GM18498 (cell line): ENCODE results near the gene CFAP74.
"Not testable (repeated sequence)": the region's sequence is repeated elsewhere in the genome, so short reads cannot be mapped to it uniquely, and the experiment has no call there.

ENCODE experiments used
- ATAC-seq: cut with Tn5 transposase; IDR thresholded peaks from one replicate; pipeline ENCODE4 v1.9.1; 2021; ENCODE audit warnings: mild to moderate bottlenecking, moderate library complexity; ENCODE audit not compliant: unreplicated experiment

The CFAP74 gene

DNA sequence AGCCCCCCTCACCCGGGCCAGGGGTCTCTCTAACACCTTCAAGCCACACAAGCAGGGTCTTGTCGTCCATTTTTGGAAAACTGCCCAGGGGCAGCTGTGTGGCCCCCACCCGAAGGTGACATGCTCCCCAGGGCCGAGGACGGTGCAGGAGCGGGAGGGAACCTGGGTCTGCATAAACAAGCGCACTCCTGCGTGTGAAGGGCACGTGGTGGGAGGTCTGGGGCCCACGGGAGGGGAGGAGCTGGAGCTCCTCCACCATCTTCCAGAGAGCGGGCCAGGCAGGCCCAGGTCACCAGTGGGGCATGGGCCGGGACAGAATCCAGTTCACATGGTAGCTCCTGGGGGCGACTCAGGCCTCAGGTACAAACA is 16.5 kb downstream of the CFAP74 start:
- ATAC-seq: no peak

DNA sequence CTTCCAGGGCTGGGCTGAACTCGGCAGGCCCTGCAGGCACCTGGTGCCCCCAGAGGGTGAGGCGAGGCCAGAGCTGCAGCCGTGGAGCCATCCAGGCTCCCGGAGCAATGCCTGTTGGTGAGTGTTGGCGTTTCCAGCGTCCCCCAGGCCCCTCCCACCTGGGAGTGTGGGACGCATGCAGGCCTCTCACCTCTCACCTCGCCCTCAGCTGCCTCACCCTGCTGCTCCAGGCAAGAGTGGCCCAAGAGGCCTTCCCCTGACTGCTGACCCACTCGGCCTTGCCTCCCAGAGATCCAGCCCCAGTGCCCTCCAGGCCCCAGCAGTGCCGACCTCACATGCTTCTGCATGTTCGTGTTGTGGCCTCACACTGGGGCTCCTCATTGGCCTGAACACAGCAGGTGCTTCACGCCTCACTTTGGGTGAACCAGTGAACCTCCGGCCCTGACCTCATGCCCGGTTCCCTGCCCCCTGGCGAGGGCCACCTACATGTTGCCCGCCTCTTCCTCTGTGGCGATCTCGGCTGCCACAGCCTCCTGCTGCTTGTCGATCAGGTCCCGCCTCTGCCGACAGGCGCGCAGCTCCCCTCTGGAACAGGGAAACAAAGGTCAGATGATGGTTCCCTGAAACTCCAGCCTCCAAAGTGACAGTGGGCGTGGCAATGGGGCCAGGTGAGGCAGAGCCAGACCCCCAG is 17.0 kb downstream of the CFAP74 start:
- no peak for ATAC-seq

DNA sequence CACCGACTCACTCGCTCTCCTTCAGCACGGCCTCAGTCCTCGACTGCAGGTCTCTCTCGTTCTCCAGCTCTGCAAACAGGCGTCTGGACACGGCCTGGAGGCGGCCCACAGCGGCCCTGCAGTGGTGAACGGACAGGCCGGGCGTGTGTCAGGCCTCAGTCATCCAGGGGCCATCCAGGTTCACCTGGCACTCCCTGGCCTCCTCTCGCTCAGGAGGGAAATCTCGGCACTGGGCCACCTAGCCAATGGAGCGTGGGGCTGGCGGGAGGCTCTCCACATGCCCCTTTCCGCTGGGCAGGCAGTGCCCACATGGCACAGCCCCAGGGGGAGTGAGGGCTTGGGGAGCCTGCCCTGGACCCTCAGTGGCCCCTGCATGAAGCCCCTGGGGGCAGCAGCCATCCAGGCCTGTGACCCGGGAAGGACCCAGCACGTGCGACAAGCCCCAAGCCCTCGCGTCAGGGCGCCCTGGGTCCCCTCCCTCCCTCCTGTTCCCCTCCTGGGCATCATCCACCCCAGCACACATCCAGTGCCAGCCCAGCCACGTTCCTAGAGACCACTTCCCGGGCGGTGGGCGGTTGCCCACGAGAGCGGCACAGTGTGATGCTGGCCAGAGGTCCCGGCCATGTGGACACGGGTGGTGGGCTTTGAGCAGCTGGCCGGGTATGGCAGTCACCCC is 18.1 kb downstream of the CFAP74 start:
- ATAC-seq: no peak

DNA sequence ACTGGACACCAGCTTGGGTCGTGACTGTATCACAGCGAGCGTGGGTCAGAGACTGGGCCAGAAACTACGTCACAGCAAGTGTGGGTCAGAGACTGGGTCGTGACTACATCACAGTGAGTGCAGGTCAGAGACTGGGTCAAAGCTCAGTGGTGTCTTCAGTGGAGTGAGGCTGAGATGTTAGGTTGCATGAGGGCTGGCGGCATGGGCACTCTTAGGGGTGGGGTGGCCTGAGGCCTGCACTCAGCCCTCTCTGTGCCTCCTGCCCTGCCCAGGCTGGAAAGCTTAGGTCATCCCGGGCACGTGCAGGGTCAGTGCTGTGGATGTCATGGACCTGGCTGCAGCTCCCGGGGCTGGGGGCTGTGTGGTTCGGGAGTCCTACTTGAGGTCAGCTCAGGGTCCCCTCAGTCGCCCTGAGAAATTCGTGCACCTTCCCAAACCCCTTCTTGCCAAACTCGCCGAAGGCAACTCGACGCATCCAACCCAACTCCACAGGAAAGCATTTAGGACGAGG is 19.0 kb downstream of the CFAP74 start:
- ATAC-seq: no peak

DNA sequence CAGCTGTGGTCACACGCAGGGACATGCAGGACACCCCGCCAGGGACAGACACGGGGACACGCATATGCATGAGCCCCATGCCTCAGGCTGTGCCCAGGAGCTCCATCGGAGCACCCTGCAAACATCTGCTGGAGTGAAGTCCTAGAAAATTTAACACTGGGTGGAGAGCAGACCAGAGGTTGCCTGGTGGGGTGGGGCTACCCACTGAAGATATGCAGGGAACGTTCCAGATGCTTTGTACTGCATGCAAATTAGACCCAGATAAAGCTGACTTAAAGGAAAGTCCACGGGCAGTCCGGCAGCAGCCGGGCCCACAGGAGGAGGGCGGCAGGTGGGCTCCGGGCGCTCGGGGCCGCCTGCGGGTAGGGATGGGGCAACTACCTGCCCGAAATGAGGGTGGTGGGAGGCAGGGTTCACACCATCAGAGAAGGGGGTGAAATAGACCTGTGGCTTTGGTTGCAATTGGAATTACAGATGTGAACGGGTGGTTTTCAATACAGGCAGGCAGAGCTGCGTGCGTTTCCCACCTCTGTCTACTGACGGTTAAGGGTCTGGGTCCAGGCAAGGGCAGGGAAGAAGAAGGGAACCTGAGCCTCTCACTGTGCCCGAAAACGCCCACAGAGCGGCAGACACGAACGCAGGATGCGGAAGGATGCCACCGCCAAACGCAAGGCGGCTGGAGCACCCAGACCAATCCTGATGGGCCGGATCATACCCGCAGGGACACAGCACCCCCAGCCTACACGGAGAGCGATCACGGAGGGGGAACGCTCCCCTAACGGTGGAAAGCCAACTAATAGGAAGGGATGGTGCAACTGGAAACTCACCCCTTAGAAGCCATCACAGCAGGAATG is 21.0 kb downstream of the CFAP74 start:
- ATAC-seq: no peak

DNA sequence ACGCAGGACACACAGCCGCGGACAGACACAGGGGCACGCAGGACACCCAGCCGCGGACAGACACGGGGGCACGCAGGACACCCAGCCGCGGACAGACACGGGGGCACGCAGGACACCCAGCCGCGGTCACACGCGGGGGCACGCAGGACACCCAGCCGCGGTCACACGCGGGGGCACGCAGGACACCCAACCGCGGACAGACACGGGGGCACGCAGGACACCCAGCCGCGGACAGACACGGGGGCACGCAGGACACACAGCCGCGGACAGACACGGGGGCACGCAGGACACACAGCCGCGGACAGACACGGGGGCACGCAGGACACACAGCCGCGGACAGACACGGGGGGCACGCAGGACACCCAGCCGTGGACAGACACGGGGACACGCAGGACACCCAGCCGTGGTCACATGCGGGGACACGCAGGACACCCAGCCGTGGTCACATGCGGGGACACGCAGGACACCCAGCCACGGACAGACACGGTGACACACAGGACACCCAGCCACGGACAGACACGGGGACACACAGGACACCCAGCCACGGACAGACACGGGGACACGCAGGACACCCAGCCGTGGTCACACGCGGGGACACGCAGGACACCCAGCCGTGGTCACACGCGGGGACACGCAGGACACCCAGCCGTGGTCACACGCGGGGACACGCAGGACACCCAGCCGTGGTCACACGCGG is 21.8 kb downstream of the CFAP74 start:
- not testable (repeated sequence) for ATAC-seq

DNA sequence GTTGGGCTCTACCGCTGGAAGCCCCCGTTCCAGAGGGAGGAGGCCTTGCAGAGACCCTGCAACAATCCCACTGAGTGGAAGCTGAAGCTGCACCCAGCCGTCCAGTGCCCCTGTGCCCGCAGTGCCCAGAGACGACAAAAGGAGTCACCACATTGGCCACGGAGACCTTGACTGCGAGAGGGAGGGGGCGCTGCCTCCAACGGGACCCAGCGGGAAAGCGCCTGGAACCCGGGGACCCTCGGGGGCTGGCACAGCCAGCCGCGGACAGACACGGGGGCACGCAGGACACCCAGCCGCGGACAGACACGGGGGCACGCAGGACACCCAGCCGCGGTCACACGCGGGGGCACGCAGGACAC is 22.5 kb downstream of the CFAP74 start:
- ATAC-seq: no peak

DNA sequence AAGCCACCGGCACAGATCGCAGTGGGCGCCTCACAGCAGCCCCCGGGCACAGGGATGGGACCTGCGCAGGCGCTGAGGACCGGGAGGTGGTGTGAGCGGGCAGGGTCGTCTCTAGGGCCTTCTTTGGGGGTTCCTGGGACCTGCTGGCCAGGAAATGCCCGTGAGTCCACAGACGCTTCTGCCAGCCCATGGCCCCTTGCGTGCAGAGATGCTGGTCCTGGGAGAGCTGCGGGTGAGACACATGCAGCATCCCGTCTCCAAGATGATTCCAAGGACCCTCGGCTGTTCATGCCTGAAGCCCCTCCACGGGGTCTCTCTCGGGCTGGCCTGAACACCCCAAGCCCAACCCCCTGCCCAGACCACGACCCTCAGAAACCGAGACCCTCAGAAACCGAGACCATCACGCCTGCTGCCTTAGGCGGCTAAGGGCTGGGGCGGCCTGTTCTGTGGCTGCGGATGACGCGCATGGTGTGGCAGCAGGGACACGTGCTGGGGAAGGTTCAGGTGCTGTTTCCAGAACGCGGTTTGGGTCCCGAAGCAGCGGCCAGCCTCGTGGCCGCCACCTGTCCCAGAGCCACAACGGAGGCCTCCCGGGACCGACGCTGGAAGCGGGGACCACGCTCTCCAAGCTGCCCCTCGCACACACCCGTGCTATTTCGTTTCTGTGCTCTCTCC is 23.0 kb downstream of the CFAP74 start:
- no peak for ATAC-seq

DNA sequence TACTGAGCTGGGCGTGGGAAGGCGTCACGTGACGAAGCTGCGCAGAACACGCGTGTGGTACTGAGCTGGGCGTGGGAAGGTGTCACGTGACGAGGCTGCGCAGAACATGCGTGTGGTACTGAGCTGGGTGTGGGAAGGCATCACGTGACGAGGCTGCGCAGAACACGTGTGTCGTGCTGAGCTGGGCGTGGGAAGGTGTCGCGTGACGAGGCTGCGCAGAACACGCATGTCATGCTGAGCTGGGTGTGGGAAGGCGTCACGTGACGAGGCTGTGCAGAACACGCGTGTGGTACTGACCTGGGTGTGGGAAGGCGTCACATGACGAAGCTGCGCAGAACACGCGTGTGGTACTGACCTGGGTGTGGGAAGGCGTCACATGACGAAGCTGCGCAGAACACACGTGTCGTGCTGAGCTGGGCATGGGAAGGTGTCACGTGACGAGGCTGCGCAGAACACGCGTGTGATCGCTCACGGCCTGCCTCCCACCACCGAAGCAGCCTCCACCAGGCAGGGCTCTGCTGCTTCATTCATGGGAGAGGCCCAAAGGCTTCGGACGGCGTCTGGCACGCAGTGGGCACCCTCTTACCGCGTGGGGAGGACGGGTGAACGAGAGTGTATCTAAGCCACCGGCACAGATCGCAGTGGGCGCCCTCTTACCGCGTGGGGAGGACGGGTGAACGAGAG is 24.0 kb downstream of the CFAP74 start:
- ATAC-seq: no peak

DNA sequence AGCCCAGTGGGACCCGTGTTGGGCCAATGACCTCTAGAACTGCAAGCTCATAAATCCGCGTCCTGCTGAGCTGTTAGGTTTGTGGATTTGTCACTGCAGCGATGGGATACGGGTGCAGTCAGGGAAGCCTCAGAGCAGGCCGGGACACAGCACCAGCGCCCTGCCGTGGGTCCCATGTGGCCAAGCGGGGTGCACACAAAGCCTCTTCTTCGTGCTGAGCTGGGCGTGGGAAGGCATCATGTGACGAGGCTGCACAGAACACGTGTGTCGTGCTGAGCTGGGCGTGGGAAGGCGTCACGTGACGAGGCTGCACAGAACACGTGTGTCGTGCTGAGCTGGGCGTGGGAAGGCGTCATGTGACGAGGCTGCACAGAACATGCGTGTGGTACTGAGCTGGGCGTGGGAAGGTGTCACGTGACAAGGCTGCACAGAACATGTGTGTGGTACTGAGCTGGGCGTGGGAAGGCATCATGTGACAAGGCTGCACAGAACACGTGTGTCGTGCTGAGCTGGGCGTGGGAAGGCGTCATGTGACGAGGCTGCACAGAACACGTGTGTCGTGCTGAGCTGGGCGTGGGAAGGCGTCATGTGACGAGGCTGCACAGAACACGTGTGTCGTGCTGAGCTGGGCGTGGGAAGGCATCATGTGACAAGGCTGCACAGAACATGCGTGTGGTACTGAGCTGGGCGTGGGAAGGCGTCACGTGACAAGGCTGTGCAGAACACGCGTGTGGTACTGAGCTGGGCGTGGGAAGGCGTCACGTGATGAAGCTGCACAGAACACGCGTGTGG is 24.7 kb downstream of the CFAP74 start:
- ATAC-seq: not testable (repeated sequence)

DNA sequence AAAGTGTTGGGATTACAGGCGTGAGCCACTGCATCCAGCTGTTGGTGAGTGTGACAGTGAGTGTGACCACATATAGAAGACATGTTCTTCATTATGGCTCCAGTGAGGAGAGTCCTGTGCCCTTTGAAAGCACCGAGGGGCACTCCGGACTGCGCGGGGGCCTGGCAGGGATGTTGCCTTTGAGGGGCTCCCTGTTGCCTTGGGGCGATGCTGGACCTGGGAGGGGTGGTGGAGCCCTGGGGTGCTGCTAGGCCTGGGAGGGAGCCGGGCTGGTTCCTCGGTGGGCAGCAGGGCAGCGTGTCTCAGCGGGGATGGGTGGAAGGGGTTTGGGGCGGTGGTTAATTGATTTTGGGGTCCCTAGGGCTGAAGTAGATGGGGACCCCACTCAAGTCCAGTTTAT is 25.5 kb downstream of the CFAP74 start:
- ATAC-seq: no peak

DNA sequence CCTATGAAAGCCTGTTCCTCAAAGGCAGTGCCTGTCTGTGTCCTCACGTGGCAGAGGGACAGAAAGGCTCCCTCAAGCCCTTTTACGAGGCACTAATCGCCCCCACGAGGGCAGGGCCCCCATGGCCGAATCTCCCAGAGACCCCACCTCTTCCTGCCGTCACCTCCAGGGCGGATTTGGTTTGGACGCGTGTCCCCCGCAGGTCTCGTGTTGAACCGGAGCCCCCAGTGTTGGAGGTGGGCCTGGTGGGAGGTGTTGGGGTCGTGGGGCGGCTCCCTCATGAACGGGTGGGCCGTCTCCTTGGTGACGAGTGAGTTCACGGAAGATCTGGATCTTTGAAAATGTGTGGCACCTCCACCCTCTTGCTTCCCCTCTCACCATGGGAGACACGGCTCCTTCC is 27.6 kb downstream of the CFAP74 start:
- no peak for ATAC-seq

DNA sequence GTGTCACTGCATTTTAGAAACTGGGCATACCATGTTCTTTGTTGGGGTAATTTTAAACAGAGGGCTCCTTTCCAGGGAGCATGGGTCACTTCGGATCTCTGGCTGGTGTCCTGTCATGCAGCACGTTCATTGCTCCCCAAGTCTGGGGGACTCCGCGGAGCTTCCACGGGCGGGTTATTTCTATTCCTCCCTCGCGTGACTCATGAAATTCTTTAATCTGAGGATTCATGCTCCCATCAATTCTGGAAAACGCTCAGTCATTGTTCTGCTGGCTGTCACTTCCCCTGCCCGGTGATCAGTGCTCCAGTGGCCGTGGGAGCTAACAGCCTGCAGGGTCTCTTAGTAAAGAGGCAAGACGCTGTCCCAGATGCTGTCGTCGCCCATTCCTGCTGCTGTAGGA is 28.1 kb downstream of the CFAP74 start:
- ATAC-seq: no peak

DNA sequence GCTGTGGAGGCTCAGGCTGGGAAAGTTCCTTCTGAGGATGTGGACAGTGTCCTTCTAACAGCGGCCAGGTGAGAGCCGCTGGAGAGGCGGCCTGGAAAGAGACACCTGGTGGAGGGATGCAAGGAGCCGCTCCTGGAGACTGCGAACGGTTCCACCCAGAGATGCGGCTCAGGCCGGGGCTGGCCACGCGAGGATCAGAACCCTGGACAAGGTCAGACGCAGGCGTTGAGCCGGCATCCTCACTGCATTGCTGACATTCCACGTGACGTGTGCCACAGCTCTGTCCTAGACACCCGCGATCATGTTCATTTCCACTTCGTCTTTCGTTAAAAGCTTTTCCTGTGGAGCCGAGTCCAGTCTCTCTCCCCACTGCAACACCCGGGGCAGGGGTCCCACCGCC is 28.8 kb downstream of the CFAP74 start:
- ATAC-seq: no peak

DNA sequence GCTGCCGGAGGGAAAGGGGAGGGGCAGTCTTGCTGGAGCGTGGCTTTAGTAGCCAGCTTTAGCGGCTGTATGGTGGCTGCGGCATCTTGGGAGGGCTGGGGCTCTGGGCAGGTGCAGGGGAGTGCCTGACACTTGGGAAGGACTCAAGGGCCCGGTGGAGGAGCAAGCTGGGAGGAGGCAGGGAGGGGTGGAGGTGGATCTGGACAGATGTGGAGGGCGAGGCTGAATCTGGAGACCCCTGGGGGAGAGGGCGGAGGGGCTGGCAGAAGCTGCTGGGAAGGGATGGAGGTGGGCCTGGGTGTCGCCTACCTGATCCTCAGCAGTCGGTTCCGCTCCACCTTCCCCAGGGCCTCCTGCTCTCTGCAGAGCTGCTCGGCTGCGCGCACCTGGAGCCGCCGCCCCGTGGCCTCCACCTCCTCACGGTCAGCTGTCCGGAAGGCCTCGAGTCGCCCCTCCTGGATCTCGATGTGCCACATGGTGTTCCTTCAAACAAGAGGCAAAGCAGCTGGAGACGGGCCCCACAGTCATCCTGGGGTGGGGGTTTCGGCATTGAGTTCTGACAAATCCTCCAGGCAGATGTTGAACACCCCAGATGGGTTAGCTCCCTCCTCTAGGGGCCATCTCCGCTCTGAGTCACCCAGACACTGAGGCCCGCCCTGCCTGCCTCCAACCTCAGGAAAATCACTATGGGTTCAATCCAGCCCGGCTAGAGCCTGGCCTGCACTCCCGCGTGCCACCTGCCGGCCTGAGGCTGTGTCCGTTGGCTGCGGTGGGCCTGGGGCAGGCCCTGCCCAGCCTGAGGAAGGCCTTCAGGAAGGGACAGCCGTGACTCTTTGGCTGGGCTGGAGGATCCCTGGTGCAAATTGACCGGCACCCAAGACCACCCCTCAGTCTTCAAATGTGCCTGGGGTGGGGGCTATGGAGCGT is 29.6 kb downstream of the CFAP74 start:
- ATAC-seq: no peak

DNA sequence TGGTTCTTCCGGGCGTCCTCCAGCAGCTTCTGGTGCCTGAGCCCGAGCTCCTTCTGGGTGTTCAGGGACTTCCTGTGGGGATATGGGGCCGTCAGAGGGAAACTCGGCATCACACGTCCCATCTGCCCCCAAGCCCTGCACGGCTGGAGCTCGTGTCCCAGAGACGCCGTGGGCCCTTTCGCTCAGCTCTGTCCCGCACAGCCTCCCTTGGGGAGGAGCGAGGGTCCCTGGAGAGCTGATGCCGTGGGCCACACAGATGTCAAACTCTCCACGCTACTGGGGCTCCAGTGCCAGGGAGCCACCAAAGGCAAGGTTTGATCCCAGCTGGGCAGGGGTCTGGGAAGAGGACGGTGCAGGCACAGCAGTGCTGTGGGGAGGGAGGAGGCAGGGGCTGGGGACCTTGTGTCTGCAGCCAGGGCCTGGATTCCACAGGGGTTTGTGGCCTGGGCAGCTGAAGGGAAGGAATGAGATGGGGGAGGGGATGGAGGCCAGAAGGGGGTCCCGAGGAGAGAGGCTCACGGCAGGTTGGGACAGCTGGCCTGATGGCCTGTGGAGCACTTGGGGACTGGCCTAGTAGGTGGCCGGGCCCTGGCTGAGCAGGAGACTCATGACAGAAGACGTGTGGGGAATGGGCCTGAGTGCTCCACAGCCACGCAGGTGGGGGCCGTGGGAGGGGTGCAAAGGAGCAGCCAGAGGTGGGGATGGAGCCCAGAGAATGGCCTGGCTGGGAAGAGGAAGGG is 30.4 kb downstream of the CFAP74 start:
- ATAC-seq: no peak

DNA sequence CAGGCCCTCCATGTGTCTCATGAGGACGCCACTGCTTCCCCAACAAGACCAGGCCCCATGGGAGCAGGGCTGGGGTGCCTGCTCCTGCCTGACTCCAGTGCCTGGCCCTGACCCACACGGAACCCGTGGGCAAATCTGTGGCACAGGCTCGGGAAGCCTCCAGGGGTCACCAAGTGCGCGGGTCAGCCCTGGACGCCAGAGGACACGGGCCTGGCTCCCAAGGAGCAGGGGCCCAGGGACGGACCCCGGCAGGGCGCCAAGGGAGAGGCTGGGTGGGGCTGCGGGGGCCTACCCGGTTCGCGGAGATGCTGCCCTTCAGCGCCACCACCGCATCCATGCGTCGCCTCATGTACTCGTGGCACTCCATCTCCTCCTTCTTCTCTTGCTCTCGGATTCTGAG is 31.9 kb downstream of the CFAP74 start:
- ATAC-seq: no peak

DNA sequence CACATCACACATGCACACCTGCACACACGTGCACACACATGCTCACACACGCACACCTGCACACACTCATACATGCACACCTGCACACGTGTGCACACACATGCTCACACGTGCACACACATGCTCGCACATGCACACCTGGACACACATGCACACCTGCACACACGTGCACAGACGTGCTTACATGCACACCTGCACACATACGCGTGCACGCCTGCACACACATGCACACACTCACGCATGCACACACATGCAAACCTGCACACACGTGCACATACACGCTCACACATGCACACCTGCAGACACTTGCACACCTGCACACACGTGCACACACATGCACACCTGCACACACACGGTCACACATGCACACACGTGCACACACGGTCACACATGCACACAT is 32.6 kb downstream of the CFAP74 start:
- no peak for ATAC-seq
